Stimulated activated CD8-positive, alpha-beta memory T cell treated with anti-CD3 and anti-CD28 coated beads, Interleukin-4, amount 100 ng/mL, for 4 hours (primary cell): Measurements from ENCODE around the gene FIS1.
"Not testable (repeated sequence)": the region's sequence is repeated elsewhere in the genome, so short reads cannot be mapped to it uniquely, and the experiment has no call there.

Experiments
- DNase-seq, 2 donors: peaks; one replicate each; pipeline ENCODE4 v3.0.0-alpha.2; 2020; ENCODE audit warnings: low read depth in 2 of 2, low spot score in 1 of 2

Gene FIS1

DNA sequence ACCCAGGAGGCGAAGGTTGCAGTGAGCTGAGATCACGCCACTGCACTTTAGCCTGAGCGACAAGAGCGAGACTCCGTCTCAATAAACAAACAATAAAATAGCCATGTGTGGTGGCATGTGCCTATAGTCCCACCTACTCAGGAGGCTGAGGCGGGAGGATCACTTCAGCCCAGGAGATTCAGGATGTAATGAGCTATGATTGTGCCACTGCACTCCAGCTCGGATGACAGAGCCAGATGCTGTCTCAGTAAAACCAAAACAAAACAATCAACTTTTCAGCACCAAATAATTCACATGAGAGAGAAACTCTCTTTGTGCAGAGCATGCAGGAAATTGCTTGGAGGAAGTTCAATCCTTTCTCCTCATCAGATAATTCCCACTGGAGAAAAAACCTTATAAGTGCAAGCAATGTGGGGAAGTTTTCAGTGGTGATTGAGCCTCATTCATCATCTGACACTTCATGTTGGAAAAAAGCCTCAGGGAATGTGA is 13.4 kb upstream of the FIS1 start:
- DNase-seq = no peak

DNA sequence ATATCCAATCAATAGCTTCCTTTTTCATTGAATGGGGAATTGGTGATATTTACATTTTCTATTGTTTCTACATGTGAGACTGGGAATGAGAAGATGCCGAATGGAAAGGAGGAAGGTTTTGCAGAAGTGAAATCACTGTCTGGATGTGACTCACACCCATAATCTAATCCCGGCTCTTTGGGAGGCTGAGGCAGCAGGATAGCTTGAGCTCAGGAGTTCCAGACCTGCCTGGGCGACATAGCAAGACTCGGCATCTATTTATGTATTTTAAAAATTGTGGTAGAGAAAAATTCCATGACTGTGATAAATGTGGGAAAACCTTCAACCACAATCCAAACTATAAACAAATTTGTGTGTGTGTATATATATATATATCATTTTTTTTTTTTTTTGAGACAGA is 10.9 kb upstream of the FIS1 start:
- DNase-seq = no peak

DNA sequence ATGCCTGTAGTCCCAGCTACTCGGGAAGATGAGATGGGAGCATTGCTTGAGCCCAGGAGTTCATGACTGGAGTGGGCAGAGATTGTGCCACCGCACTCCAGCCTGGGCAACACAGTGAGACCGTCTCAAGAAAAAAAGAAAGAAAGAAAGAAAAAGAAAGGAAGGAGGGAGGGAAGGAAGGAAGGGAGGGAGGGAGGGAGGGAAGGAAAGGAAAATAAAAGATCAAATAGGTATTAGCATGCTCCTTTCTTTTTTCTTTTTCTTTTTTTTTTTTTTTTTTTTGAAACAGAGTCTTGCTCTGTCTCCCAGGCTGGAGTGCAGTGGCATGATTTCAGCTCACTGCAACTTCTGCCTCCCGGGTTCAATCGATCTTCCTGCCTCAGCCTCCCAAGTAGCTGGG is 8.3 kb upstream of the FIS1 start:
- not testable (repeated sequence) for DNase-seq

DNA sequence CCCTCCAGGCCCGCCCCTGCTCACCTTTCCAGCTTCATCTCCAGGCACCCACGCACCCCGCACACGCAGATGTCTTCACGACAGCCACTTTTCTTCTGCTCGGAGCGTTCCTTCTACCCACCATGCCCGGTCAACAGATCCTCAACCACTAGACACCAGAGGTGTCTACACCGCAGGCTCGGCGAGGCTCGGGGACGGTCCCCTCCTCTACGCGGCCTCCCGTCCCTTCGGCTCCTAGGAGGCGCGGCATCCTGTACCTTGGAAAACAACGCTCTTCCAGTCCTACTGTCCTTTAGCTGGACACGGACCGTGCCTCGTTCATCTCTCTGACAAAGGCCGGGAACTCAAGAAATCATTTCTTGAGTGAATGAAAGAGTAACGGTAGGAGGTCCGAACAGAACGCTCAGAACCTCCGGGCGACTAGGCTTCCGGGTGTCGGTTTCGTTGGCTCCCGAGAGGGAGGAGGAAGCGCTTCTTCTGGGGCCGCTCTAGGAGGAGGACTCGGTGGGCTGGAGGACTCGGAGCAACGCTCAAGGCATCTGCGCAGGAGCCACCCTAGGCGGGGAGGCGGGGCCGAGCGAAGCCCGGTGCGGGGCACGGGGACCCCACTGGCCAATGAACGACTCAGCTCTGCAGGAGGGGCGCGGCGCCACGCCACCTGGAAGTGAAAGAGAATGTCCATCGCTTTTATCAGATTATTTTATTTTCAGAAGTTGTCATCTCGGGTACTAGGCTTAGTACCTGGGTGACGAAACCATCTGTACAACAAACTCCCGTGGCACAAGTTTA is 7.2 kb upstream of the FIS1 start:
- DNase-seq = peak; percentile 97 to 98

DNA sequence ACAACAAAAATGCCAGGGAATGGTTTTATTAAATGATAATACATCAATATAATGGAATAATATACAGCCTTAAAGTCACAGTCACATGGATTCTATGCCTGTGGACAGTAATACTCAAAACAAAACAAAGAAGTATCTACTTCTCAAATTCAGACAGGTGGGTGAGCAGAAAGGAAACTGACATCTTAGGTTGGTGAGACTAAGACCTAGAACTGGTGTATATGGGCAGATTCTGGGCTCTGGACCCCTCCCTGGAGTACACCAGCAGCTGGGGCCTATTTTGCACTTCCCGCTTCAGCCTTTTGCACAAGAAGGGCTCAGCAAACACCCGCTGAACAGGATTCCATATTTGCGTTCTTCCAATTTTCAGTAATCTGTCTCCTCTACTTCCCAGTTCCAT is 5.4 kb upstream of the FIS1 start:
- DNase-seq = no peak

DNA sequence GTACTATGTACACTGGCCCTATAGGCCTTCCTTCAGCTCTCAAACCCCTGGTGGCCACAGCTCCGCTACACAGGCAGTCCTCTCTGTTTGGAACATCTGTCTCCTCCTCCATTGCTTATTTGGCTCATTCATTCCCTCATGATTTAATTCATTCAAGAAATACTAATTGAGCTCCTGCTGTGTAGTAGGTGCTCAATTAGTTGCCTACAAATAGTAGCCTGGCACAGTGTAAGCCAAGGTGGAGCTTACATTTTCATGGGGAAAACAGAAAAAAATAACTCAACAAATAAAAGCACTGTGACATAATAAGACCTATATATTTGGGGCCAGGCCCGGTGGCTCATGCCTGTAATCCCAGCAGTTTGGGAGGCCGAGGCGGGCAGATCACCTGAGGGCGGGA is 3.4 kb upstream of the FIS1 start:
- no peak for DNase-seq

DNA sequence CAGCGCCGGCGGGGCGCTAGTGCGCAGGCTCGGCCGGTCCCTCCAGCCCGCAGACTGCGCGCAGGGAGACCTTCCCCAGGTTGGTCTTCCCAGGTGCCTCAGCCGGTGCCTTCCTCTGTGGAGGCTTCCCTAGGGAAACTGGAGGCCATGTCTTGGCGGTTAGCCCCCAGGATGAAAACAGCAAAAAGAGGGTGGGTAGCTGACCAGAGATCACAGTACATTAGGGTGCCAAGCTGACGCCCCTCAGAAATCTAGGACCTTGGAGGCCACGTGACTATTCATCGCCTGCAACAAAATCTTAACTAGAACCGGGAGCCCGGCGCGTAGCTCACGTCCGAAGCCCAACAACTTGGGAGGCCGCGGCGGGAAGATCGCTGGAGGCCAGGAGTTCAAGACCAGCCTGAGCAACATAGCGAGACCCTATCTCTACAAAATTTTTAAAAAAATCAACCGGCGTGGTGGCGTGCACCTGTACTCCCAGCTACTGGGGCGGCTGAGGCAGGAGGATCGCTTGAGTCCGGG is 327 bp upstream of the FIS1 start:
- DNase-seq = no peak

DNA sequence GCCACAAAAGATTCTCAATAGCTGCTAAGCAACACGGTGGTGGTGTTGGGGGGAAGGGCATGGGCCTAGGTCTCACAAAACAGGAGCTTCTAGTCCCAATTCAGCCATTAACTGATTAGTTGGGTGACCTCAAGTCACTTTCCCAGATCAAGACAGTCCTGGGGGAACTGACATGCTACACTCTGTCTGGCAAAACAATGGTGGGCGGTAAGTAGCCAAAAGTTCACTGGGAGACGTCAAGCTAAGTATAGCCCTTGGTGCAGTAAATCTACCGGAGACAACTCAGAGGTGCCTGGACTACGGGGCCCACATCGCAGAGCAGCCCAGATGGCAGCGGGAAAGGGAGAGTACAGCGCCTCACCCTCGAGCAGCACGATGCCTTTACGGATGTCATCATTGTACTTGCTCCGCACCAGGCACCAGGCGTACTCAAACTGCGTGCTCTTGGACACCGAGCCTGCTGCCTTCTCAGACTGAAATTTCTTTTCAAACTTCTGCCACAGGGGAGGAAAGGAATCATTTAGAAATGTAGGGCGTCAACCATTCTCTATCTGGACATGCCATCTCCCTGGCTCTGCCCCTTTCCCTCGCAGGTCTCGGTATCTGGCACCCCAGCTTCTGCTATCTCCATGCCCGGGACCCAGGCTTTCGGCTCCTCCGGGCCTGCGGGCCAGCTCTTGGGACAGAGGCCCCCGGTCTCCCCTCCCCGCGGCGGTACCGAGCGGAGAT is 1.1 kb downstream of the FIS1 start:
- DNase-seq = no peak

DNA sequence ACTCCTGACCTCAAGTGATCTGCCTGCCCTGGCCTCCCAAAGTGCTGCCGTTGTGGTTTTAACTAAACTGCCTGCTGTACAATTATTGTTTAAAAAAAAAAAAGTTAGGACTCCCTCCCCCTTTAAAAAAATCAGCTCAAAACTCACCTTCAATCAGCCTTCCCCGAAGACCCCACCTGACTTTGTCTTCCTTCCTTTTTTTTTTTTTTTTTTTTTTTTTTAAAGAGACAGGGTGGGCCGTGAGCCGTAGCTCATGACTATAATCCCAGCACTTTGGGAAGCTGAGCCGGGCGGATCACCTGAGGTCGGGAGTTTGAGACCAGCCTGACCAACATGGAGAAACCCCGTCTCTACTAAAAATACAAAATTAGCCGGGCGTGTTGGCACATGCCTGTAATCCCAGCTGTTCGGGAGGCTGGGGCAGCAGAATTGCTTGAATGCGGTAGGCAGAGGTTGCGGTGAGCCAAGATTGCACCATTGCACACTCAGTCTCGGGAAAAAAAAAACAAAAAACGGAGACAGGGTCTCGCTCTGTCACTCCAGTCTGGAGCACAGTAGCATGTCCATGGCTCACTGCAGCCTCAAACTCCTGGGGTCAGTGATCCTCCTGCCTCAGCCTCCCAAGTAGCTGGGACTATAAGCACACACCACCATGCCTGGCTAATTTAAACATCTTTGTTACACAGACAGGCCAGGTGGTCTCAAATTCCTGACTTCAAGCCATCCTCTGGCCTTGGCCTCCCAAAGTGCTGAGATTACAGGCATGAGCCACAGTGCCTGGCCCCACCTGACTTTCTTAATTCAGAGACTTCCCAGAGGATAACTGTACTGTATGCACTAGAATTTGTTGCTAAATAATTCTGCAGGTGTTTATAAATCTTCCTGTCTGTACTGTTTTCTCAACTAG is 3.2 kb downstream of the FIS1 start:
- no peak for DNase-seq

DNA sequence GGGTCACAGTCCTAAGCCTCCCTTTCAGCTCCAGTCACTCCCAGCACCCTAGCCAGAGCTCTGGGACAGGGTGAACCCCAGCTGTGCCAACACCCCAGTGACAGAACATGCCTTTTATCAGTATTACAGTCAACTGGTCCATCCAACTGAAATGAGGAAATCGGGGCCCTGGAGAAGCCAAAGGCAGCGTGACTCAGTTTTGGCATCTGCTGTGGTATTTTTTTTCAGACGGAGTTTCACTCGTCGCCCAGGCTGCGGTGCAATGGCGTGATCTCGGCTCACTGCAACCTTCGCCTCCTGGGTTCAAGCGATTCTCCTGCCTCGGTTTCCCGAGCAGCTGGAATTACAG is 3.9 kb downstream of the FIS1 start:
- no peak for DNase-seq

DNA sequence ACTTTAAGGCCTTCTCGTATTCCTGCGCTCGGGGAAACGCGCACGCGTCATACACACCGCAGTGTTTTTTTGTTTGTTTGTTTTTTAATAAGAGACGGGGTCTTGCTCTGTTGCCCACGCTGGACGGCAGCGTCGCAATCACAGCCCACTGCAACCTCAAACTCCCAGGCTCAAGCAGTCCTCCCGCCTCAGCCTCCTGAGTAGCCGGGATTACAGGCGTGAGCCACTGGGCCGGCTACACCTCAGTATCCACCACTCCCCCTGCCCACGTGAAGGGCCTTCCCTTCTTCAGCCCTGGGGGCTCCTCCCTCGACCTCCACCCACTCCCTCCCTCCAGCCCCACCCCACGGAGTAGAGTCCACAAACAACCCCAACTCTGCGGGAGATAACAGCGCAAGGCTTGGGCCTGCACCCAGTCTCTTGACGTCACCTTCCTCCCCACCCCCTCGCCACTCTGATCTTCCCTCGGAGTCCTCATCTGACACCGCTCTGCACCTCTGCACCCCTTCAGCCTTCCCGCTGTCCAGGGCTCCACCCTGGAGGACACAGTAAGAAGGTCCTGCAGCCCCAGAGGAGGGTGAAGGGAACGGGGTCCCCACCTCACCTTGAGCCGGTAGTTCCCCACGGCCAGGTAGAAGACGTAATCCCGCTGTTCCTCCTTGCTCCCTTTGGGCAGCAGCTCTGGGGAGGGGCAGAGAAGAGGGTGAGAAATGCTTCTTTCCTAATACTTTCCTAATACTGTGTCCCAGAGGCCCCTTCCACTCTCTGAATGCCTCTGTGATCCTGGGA is 4.5 kb downstream of the FIS1 start:
- no peak for DNase-seq

DNA sequence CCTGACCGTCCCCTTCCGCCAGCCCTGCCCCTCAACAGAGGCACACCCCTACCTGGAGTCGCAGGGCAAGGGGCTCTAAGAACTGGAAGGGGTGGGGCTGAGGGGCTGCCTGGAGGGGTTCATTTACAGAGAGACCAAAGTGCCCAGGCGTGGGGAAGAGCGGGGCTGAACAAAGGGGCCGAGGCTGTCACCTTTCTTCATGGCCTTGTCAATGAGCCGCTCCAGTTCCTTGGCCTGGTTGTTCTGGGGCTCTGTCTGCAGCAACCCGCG is 5.0 kb downstream of the FIS1 start:
- no peak for DNase-seq

DNA sequence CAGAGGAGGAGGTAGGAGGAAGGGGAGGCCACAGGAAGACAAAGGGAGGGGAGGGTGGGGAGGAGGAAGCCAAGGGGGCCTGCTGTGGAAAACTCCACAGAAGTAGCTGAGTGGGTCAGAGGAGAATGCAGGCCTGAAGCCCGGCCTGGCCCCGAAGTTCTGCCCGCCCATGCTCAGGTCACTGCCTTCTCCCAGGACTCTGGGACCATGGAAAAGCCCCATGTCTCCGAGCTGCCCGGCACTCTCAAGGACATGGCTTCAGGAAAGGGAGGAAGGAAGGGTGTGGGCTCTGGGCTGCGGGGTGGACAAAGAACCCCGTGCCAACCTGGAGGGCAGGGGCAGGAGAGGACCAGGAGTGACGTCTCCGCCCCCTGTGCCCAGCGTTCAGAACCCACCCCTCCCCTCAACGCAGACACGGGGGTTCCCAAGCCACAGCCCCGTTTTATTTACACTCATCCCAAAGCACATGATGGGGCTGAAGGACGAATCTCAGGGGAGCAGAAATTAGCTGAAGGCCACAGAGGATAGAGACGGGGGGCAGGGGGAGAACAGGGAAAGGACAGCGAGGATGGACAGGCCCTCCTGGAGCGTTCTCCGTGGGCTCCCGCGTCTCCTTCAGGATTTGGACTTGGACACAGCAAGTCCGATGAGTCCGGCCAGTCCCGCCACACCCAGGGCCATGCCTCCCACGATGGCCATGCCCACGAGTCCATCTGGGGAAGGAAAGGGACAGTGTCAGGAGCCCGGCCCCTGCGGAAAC is 5.5 kb downstream of the FIS1 start:
- DNase-seq = no peak

DNA sequence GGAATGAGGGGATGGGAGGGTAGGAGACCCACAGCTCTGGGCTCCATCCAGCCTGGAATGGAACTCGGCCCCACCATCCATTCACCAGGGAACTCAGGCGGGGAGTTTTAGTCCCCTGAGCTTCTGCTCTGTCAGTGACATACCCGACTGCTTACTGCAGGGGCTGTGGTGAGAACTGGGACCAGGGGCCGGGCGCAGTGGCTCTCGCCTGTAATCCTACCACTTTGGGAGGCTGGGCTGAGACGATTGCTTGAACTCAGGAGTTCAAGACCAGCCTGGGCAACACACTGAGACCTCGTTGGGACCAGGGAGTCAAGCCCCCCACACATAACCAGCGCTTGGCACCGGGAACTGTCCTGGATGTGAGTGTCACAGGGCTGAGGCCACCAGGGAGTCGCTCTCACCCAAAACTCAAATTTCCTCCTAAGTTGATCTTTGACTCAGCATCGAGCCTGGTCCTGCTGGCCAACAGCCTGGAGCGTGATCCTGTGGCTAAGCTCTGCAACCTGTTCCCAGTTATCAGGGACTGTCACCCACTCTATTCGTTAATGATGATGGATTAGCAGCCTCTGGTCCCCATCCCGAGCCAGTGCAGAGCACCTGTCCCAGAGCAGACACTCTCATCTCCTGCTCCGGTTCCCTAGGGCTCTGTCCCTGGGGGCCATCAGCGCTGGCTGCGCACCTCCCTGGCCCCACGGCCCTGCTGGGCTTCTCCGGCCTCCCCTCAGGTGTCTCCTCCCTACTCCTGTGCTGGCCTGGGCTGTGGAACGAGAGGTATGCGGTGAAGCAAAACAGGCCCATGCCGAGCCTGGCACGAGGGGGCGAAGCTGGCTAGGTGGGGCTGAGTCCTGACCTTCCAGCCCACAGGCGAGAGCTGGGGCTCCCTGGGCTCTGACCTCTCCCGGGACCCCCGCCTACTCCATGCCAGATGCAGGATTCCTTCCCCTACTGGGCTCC is 6.4 kb downstream of the FIS1 start:
- DNase-seq = no peak

DNA sequence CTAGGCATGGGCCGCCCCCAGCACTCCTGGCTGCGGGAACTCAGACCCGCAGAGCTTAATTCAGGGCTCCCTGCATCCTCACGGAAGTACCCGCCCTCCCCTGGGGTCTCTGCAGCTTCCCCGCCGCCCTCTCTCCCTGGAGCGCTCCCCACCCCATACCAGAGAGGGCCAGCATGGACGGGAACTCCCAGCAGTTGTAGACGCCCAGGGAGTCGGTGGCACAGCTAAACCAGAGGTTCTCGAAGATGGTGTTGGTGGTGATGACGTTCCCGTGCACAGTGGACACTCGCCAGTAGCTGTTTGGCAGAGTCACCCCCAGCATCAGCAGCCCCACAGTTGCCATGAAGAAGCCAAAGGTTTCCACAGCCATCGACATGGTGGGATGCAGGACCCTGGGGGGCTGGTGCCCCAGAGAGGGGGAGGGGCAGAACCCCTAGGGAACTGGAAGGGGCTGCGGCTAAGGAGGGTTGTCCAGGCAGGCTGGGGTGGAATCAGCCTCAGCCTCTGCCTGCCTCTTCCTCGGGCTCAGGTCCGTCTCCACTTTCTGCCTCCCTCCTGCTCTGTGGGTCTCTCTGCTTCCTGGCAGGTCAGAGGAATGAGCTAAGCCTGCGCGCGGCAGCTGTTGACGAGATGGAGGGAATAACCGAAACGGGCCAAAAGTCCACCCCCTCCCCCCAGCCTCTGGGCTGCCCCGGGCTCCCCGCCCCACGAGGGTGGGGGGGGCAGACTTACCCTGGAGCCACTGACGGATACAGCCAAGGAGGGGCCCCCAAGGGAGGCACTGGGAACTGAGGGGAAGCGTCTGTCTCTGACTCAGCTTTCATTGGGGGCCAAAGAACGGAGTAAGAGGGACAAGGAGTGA is 7.4 kb downstream of the FIS1 start, which contains the start of gene CLDN15:
TSS of gene CLDN15 (minus strand) at position 597 of the 862 bp plus-strand sequence. CDS start at position 376, 221 bp downstream.
- DNase-seq = no peak

DNA sequence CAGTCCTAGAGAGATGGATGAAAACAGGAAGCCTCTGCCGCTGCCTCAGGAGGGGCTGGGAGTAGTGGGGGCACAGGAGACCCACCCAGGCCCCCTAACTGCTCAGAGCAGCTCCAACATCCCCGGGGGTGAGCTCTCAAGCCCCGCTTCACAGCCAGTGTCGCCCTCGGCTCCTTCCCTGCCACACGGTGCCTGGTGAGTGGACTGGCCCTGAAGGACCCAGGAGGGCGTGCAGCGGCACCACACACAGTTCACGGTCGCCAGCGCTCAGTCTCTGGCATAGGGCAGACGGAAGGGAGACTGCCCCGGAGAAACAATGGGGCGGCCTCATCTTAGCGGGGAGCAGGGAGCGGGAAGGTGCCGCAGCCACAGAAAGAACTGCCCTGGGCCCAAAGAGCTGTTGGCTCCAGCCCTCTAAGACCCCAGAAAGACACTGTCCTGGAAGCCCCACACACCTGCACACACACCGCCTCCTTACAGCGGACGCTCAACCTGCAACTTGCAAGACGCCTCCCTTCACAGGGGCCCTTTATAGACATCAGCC is 8.5 kb downstream of the FIS1 start:
- no peak for DNase-seq

DNA sequence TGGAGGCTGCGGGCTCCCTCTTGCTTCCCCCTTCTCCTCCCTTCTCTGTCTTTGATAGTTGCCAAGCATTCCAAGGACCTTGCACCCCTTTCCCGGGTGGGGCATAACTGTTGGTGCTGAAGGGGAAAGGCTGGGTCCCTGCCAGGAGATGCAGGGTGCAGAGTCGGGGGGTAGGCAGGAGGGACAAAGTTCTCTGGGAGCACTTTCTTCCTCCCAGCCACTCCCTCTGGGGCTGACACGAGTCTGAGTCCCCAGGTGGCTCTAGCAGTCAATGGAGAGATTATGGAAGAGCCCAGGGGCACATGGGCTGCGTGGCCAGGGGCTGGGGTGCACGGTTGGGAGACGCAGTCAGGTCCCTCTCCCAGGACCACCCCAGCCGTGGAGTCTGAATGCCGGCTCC is 9.4 kb downstream of the FIS1 start:
- no peak for DNase-seq

DNA sequence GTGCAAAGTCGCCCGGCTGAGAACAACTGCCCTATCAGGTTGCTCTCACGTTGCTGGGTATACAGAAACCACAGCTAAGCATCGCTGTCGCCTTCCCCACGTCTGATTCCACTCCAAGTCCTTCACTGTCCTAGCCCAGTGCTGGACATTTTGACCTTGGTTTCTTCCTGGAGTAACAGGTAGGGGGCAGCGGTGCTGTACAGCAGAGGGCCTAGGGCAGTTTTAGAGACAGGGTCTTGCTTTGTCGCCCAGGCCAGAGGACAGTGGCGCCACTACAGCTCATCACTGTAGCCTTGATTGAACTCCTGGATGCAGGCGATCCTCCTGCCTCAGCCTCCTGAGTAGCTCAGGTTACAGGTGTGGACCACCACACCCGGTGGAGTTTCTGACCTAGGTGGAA is 9.8 kb downstream of the FIS1 start:
- no peak for DNase-seq
